Mesodermal cell (in vitro differentiated cells): ENCODE measurements around the gene OR52M1.

ENCODE experiments used
- H3K27ac ChIP-seq: 2 replicates; pipeline ENCODE4 v1.7.0; 2013; ENCODE audit warnings: mild to moderate bottlenecking, low read depth, low read length, moderate library complexity; ENCODE audit not compliant: severe bottlenecking
- H3K36me3 ChIP-seq: 2 replicates; pipeline ENCODE4 v1.7.1; 2013; ENCODE audit warnings: mild to moderate bottlenecking, low read length, moderate library complexity; ENCODE audit not compliant: control insufficient read depth, insufficient read depth
- H3K4me1 ChIP-seq: one replicate; pipeline ENCODE4 v1.7.1; 2013; ENCODE audit warnings: mild to moderate bottlenecking, low read length; ENCODE audit not compliant: insufficient read depth, control insufficient read depth, poor library complexity, severe bottlenecking
- H3K4me3 ChIP-seq: 2 replicates; pipeline ENCODE4 v1.7.0; 2013; ENCODE audit warnings: low read length, control low read depth, mild to moderate bottlenecking; ENCODE audit not compliant: insufficient read depth, poor library complexity, severe bottlenecking; ENCODE audit errors: extremely low read depth
- H3K9me3 ChIP-seq: 2 replicates; pipeline ENCODE4 v1.7.1; 2013; ENCODE audit warnings: mild to moderate bottlenecking, low read length, moderate library complexity; ENCODE audit not compliant: control insufficient read depth
- WGBS, 2 experiments: methylation state at CpG; one replicate each; pipeline ENCODE4 v1.1.5; 2013; ENCODE audit warnings: missing lambda C conversion rate in 2 of 2; ENCODE audit not compliant: insufficient coverage in 2 of 2; 5-methylcytosine and 5-hydroxymethylcytosine counted together

The OR52M1 gene

DNA sequence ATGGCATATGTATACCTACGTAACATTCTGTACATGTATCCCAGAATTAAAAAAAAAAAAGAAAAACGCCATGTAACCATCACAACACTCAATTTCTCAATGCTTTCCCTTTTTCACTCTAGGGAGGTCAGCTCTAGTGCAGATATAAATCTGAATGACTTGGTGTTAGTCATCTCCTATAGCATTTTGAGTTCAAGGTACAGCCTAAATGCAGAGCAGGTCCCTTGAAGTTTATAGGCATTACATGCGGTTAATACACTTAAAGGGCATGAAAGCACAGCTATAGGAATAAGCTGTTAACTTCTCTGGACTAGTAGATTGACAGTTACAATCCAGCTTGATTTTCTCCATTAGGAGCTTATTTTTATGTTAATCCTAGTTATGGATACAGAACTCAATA lies 20.4 kb downstream of the OR52M1 start:
- Histone ChIP-seq H3K4me3 (no peak overlapping the region), H3K9me3 (peaks cover 3% of the 10 kb centered on the region), H3K36me3 (no peaks in the 10 kb centered on the region), H3K27ac (no peak overlapping the region), H3K4me1 (no peaks in the 10 kb centered on the region)
- WGBS, 2 experiments: no CpG with 5 or more reads among the region's 3 CpGs

DNA sequence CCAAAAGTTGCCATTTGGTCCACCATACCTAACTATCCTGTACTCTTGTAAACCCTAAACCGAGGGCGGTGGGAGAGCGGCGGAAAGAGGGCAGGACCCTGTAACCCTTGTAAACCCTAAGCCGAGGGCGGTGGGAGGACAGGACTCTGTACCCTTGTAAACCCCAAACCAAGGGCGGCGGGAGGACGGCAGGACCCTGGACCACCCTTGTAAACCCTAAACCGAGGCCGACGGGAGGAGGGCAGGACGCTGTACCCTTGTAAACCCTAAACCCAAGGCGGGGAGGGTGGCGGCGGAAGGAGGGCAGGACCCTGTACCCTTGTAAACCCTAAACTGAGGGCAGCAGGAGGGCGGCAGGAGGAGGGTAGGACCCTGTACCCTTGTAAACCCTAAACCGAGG lies 24.1 kb downstream of the OR52M1 start:
- 77 to 92% methylated on average over 14 of the region's 18 CpGs for WGBS, 2 experiments
- Histone ChIP-seq H3K9me3 (no peaks in the 10 kb centered on the region), H3K4me1 (no peaks in the 10 kb centered on the region), H3K27ac (no peak overlapping the region), H3K4me3 (no peak overlapping the region), H3K36me3 (no peaks in the 10 kb centered on the region)

DNA sequence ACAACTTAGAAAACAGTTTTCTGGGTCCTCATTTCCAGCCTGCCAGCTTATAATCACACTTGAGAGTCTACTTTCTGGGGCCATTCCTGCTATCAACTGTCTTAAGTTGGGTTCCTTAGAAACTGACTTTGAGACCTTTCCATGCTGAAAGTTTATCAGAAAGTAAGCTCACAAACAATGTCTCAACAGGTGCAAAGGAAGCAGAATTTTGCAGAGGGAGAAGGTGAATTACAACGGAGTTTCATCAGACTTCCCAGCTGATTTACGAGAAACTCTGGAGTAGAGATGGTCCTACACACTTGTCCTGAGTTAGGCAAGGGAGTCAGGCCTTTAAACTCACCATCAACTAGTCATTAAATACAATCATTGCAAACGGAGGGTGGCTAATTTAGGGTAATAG lies 31.9 kb downstream of the OR52M1 start:
- Histone ChIP-seq H3K4me1 (no peaks in the 10 kb centered on the region), H3K27ac (no peak overlapping the region), H3K36me3 (no peaks in the 10 kb centered on the region), H3K9me3 (no peaks in the 10 kb centered on the region), H3K4me3 (no peak overlapping the region)
- 82 to 83% methylated on average over 1 to 2 of the region's 3 CpGs for WGBS, 2 experiments

DNA sequence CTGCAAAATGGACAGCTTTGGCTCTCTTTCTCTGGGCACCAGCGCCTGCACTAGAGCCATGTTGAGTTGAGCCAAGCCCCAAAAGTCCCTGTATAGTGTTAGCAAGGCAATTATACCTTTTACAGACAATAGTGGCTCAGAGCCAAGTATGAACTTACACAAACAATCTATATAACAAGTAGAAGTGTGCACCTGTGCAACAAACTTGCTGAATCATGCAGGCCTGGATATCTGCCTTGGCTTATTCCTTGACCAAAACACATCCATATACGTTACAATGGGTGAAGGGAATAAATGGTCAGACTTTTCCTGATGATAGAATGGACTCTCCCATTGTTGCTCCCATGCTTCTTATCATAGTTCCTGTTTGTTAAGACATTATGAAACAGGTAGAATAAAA lies 32.8 kb downstream of the OR52M1 start:
- Histone ChIP-seq H3K27ac (no peak overlapping the region), H3K4me3 (no peak overlapping the region), H3K36me3 (no peaks in the 10 kb centered on the region), H3K9me3 (no peaks in the 10 kb centered on the region), H3K4me1 (no peaks in the 10 kb centered on the region)
- WGBS, 2 experiments: 100% methylated on average over 1 of the region's 2 CpGs; no CpG with 5 or more reads in 1 of the 2 experiments

DNA sequence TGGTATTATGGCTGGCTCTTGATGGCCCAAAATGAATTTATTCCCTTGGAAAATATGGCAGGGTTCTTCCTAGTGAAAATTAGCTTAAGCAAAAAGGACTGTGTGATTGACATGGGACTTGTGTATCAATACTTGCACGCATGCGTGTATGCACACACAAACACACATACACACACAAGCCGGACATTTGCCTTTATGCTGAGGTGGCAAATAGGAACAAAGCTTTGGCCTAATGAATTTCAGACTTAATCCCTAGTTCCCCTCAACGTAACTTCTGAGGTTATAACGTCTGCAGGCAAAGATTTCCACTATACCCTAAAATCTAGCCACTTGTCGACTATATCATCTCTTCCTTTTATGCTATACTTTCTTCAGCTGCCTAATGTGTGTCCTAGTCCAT lies 33.6 kb downstream of the OR52M1 start:
- H3K27ac ChIP-seq: no peak overlapping the region
- no peaks in the 10 kb centered on the region for H3K4me1 ChIP-seq
- H3K9me3 ChIP-seq: no peaks in the 10 kb centered on the region
- 88 to 94% methylated on average over 4 to 5 of the region's 6 CpGs for WGBS, 2 experiments
- H3K36me3 ChIP-seq: no peaks in the 10 kb centered on the region
- no peak overlapping the region for H3K4me3 ChIP-seq

DNA sequence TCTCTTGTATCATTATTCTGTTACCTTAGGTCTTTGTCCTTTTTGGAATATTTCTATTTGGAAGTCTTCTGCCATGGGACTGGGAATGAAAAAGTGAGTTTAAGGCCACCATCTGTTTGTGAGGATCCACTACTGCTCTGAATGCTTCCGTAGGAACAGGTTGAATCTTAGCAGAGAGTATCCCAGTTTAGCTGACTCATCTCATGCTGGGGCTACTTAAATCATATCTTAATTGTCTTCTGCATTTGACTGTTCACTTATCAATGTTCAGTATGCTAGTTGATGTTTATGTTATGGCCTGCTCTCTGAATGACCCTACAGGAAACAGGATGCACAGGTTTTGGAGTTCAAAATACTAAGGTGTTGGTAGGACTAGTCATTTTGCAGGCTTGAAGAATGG lies 35.1 kb downstream of the OR52M1 start:
- 100% methylated on average over 1 of the region's 1 CpG; no CpG with 5 or more reads in 1 of the 2 experiments for WGBS, 2 experiments

DNA sequence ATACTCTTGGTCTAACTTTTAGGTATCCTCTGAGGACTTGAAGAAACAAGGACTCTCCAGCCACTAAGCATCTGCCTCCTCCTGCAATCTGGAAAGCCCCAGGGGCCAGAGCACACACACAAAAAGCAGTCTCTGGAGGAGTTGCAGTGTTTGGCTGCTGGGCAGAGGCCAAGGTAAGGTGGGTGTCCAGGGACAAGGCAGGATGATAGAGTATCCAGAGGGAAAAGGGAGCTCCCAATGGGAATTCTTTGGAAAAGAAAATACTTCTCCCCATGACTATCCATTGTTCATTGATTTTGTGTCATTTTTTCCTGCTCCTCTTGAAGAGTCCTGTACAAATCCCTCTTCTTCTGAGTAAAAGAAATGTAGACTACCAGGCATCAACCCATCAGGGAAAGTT lies 36.5 kb downstream of the OR52M1 start, which contains the start of gene OR52I2:
Gene OR52I2, plus strand, starts transcription at position 301 of the 400 bp plus-strand sequence.
- Histone ChIP-seq H3K27ac (no peak within 1 kb of the TSS), H3K4me3 (no peak within 1 kb of the TSS), H3K4me1 (no peaks in the 10 kb centered on the region), H3K36me3 (no peaks in the 10 kb centered on the region), H3K9me3 (no peaks in the 10 kb centered on the region)

More for the DNA sequence above, 35.1 kb downstream of the OR52M1 start:
- no peaks in the 10 kb centered on the region for H3K9me3 ChIP-seq
- H3K36me3 ChIP-seq: no peaks in the 10 kb centered on the region
- H3K4me1 ChIP-seq: no peaks in the 10 kb centered on the region
- H3K4me3 ChIP-seq: no peak overlapping the region
- no peak overlapping the region for H3K27ac ChIP-seq

DNA sequence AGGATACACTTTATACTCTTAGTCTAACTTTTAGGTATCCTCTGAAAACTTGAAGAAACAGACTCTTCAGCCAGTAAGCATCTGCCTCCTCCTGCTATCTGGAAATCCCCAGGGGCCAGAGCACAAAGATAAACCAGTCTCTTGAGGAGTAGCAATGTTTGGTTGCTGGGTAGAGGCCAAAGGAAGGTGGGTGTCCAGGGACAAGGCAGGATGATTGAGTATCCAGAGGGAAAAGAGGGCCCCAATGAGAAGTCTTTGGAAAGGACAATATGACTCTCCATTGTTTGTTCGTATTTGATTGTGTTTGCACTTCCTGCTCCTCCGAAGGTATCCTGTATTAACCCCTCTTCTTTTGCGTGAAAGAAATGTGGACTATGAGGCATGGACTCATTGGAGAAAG lies 44.0 kb downstream of the OR52M1 start:
- Histone ChIP-seq H3K27ac (no peak overlapping the region), H3K4me3 (no peak overlapping the region), H3K9me3 (no peaks in the 10 kb centered on the region), H3K4me1 (no peaks in the 10 kb centered on the region), H3K36me3 (no peaks in the 10 kb centered on the region)
- WGBS, 2 experiments: 80% methylated on average over 1 of the region's 3 CpGs; no CpG with 5 or more reads in 1 of the 2 experiments

DNA sequence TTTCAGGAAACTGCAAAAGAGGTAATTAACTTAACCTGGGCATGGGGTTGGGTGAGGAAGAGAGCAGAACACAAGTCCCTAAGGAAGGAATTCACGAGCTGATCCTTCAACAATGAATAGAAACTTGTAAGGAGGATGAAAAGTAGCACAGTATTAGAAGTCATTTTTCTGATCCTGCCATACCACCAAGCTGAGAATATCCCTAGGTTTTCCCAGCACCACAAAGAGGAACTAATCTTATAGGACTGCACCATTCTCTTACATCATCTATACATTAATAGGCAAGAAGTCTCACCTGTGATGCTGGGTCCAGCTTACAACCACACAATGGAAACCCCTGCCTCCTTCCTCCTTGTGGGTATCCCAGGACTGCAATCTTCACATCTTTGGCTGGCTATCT lies 48.7 kb downstream of the OR52M1 start, which contains the start of gene OR52I1:
Gene OR52I1, plus strand, starts transcription at position 301 of the 400 bp plus-strand sequence. Its CDS starts 0 bp downstream, at position 301.
- H3K36me3 ChIP-seq: no peaks in the 10 kb centered on the region
- no CpG with 5 or more reads among the region's 1 CpG for WGBS, 2 experiments

More for the DNA sequence above, 48.7 kb downstream of the OR52M1 start, which contains the start of gene OR52I1:
- no peaks in the 10 kb centered on the region for H3K9me3 ChIP-seq
- H3K4me3 ChIP-seq: no peak within 1 kb of the TSS
- H3K27ac ChIP-seq: no peak within 1 kb of the TSS
- no peaks in the 10 kb centered on the region for H3K4me1 ChIP-seq
